HepG2 (cell line): ENCODE results near the gene MLLT10. TPM values are rescaled to one million over a fixed set of nuclear protein-coding genes. Genes with fewer than 3 reads are reported as not detected.

ENCODE experiments used
- ATF7 ChIP-seq, 2 experiments: fragments of 450-650 bp in 1 of 2; sonication (generic) in 1 of 2; formaldehyde crosslinking in 1 of 2; IDR thresholded peaks; 2 replicates each; pipeline versions ENCODE4 v1.4.0 to v1.6.1; 2016 to 2020; ENCODE audit warnings: antibody characterized with exemption in 1 of 2, mild to moderate bottlenecking in 1 of 2, missing genetic modification reagents in 1 of 2
- DNMT1 ChIP-seq: sonication (generic); formaldehyde crosslinking; IDR thresholded peaks from 2 replicates; pipeline ENCODE4 v1.5.1; 2020; ENCODE audit warnings: mild to moderate bottlenecking, missing genetic modification reagents
- EZH2 ChIP-seq: conservative IDR thresholded peaks from 2 replicates; pipeline ENCODE4 v1.6.1; 2012; ENCODE audit warnings: mild to moderate bottlenecking, low read depth, low read length, moderate library complexity
- KIAA2018 ChIP-seq: sonication (generic); formaldehyde crosslinking; IDR thresholded peaks from 2 replicates; pipeline ENCODE4 v1.5.0; 2020; ENCODE audit warnings: mild to moderate bottlenecking, missing genetic modification reagents, borderline replicate concordance
- KLF11 ChIP-seq: IDR thresholded peaks from 2 replicates; pipeline ENCODE4 v1.6.1; 2016; ENCODE audit warnings: missing compliant biosample characterization
- MXD1 ChIP-seq: sonication (generic); formaldehyde crosslinking; IDR thresholded peaks from 2 replicates; pipeline ENCODE4 v1.4.0; 2020; ENCODE audit warnings: mild to moderate bottlenecking, missing genetic modification reagents
- MXI1 ChIP-seq: IDR thresholded peaks from 3 replicates; pipeline ENCODE4 v1.6.1; 2012; ENCODE audit warnings: low read depth, low read length, inconsistent platforms, borderline replicate concordance
- MYNN ChIP-seq: sonication (generic); formaldehyde crosslinking; IDR thresholded peaks from 2 replicates; pipeline ENCODE4 v1.4.0; 2020; ENCODE audit warnings: mild to moderate bottlenecking, low read depth, missing genetic modification reagents
- POGZ ChIP-seq: sonication (generic); formaldehyde crosslinking; IDR thresholded peaks from 2 replicates; pipeline ENCODE4 v1.4.0; 2020; ENCODE audit warnings: mild to moderate bottlenecking, missing genetic modification reagents
- SOX13 ChIP-seq, 3 experiments: fragments of 450-650 bp in 1 of 3; sonication (generic) in 1 of 3; formaldehyde crosslinking in 1 of 3; IDR thresholded peaks in 2 of 3; conservative IDR thresholded peaks in 1 of 3; 2 replicates each; pipeline versions ENCODE4 v1.5.0 to v1.6.1; 2016 to 2020; ENCODE audit warnings: antibody characterized with exemption in 1 of 3, mild to moderate bottlenecking in 1 of 3, missing compliant biosample characterization in 1 of 3, missing genetic modification reagents in 1 of 3, moderate library complexity in 1 of 3
- STAT6 ChIP-seq: sonication (generic); formaldehyde crosslinking; IDR thresholded peaks from 2 replicates; pipeline ENCODE4 v1.4.0; 2020; ENCODE audit warnings: missing genetic modification reagents, mild to moderate bottlenecking, borderline replicate concordance
- ZNF329 ChIP-seq: sonication (generic); formaldehyde crosslinking; IDR thresholded peaks from 2 replicates; pipeline ENCODE4 v1.9.0; 2021; ENCODE audit warnings: low read depth, mild to moderate bottlenecking, missing genetic modification reagents
- ZNF546 ChIP-seq: sonication (generic); formaldehyde crosslinking; conservative IDR thresholded peaks from 2 replicates; pipeline ENCODE4 v1.8.1; 2023; ENCODE audit warnings: mild to moderate bottlenecking, missing genetic modification reagents
- ZNF709 ChIP-seq: sonication (generic); formaldehyde crosslinking; IDR thresholded peaks from 2 replicates; pipeline ENCODE4 v1.5.0; 2020; ENCODE audit warnings: mild to moderate bottlenecking, missing genetic modification reagents
- ZNF879 ChIP-seq: sonication (generic); formaldehyde crosslinking; IDR thresholded peaks from 2 replicates; pipeline ENCODE4 v1.8.1; 2023; ENCODE audit warnings: missing genetic modification reagents
- polyA plus RNA-seq, 8 experiments: library from polyadenylated mRNA; depleted of rRNA in 3 of 8; stranded (reverse) in 7 of 8; unstranded in 1 of 8; fragments of >200 nt; fragmentation: Illumina TruSeq in 4 of 8; extraction: Trizol in 4 of 8; gene quantifications; 2 replicates each; pipeline versions ENCODE4 v1.2.1 to v1.2.3, GENCODE V29; 2011 to 2016; ENCODE audit warnings: low read depth in 4 of 8, missing spikeins in 1 of 8, mixed read lengths in 1 of 8; ENCODE audit not compliant: insufficient read depth in 1 of 8
- total RNA-seq, 5 experiments: library from RNA; depleted of rRNA; stranded (reverse); fragments of >200 nt; fragmentation: Illumina TruSeq; extraction: Trizol; gene quantifications; 2 replicates each; pipeline ENCODE4 v1.2.3, GENCODE V29; 2016; ENCODE audit warnings: low read depth in 1 of 5

The MLLT10 gene
- total and polyA plus RNA-seq, 2 of the 13 experiments (the other 11 are each of a cell fraction or from before 2014, with no cell fraction given), result 51.3 to 84.1 TPM

GRCh38 chr10:21534604-21535493, 817 bp downstream of the MLLT10 start (continued):
- TF ChIP-seq ZNF546 (CRISPR knock-in tag) (peak; percentile 43; the same call in 1 of the 2 replicates), STAT6 (CRISPR knock-in tag) (no peak), MXD1 (peak; percentile 50; the same call in 1 of the 2 replicates), ZNF709 (0 out of 2 replicates have a peak, but pooled peaks have one; percentile 43), KLF11 (no peak), POGZ (CRISPR knock-in tag) (0 out of 2 replicates have a peak, but pooled peaks have one; percentile 27), SOX13 (IDR thresholded peaks at IDR 0.05) (no peak), SOX13 (CRISPR knock-in tag; conservative IDR thresholded peaks at IDR 0.05 in 1 of 2, IDR thresholded peaks at IDR 0.05 in 1 of 2) (no peak), DNMT1 (CRISPR knock-in tag) (no peak), EZH2 (no peak), KIAA2018 (CRISPR knock-in tag) (no peak), MXI1 (peak; percentile 40; the same call in 1 of the 3 replicates), ZNF879 (no peak), ATF7 (IDR thresholded peaks at IDR 0.05) (no peak), ATF7 (CRISPR knock-in tag; IDR thresholded peaks at IDR 0.05) (0 out of 2 replicates have a peak, but pooled peaks have one; percentile 20), ZNF329 (CRISPR knock-in tag) (0 out of 2 replicates have a peak, but pooled peaks have one; percentile 10), MYNN (CRISPR knock-in tag) (0 out of 2 replicates have a peak, but pooled peaks have one; percentile 17)
